Subcutaneous adipose tissue (tissue), 4 donors: ENCODE measurements around the gene KCNAB2. TPM values are rescaled to one million over a fixed set of nuclear protein-coding genes. Genes with fewer than 3 reads are reported as not detected.

ENCODE experiments used
- total RNA-seq, 4 donors: library from RNA; depleted of rRNA; stranded (reverse); fragments of >200 nt; gene quantifications; one replicate each; pipeline ENCODE4 v1.1.0, GENCODE V29; 2016
- TF ChIP-seq, protein P1 (sequence below): fragments of 450-650 bp; IDR thresholded peaks from one replicate; pipeline ENCODE4 v1.5.1; 2016; ENCODE audit warnings: low read depth, mild to moderate bottlenecking, control low read depth, antibody characterized with exemption, moderate library complexity

KCNAB2 gene
- total RNA-seq, 4 donors from 2014 or later, result 10.2 to 48.6 (median 18.2) TPM

DNA sequence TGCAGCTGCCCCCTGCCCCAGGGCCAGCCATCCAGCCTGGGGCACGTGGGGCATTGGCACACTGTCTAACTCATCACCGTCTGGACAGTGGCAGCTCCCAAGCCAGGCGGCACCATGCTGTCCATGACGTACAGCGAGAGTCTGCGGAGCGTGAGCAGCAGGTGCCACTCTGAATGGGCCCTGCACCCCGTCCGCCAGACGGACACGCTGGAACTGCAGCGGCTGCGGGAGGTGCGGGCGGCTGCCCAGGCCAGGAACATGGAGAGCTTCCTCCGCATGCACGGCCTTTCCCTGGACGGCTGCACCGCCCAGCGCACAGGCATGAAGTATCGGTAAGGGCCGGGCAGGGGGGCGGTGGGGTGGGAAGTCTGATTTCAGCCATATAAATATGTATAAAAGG is 5.7 kb downstream of the KCNAB2 start:
- TF ChIP-seq, protein P1, sequence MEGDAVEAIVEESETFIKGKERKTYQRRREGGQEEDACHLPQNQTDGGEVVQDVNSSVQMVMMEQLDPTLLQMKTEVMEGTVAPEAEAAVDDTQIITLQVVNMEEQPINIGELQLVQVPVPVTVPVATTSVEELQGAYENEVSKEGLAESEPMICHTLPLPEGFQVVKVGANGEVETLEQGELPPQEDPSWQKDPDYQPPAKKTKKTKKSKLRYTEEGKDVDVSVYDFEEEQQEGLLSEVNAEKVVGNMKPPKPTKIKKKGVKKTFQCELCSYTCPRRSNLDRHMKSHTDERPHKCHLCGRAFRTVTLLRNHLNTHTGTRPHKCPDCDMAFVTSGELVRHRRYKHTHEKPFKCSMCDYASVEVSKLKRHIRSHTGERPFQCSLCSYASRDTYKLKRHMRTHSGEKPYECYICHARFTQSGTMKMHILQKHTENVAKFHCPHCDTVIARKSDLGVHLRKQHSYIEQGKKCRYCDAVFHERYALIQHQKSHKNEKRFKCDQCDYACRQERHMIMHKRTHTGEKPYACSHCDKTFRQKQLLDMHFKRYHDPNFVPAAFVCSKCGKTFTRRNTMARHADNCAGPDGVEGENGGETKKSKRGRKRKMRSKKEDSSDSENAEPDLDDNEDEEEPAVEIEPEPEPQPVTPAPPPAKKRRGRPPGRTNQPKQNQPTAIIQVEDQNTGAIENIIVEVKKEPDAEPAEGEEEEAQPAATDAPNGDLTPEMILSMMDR, result no peak

DNA sequence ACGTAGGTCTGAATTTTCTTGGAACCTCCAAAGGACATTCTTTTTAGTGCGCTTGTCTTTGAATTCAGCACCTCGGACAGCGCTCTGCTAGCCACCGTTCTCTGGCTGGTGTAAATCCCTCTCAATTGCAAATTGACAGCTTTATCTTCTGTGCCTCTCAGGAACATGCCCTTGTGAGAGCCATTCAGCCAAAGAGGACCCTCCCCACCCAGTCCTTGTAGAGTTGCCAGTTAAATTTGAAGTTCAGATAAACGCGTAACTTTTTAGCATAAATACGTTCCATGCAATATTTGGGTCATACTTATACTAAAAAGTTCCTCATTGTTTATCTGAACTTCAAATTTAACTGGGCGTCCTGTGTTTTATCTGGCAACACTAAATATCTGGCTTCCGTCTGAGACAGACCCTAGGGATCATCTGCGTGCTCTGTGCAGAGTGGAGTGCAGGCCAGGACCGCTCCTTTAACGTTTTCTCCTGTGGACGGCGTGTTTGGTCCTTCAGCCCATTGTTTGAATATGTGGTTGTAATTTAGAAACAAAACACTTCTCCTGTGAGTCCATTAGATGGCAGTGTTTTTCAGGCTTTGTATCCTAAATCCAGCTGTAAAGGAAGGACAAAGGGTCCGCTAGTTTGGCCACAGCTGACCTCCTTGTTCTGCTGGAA is 7.0 kb downstream of the KCNAB2 start:
- TF ChIP-seq, protein P1, result no peak

DNA sequence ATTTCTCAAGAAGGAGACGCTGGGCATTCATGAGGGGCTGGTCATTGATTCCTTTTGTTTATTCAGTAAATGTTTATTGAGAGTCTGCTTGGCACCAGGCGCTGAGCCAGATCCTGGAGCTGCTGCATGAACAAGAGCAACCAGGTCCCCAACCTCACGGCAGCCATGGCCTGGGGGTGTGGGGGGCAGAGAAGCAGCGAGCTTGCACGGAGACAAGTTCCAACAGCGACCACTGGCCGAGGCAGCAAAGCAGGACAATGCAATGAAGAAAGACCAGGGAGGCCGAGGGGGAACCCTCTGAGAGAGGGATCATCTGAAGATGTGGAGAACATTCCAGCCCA is 7.5 kb downstream of the KCNAB2 start:
- TF ChIP-seq, protein P1, result no peak

DNA sequence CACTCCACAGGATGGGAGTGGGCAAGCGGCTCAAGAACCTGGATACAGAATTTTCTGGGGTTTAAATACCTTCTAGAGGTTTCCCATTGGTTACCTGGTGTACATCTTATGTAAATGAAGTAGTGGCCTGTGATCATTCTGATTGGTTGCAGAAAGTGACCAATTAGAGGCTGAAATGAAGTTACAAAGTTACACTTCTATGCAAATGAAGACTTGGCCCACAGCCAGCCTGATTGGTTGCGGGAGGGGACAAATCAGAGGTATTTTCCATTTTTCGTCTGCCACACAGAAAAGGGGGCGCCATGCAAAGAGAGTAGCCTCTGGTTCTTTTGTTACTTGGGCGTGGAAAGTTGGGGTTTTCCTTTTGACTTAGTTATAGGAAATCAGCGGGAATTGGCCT is 8.9 kb downstream of the KCNAB2 start:
- TF ChIP-seq, protein P1, result no peak

DNA sequence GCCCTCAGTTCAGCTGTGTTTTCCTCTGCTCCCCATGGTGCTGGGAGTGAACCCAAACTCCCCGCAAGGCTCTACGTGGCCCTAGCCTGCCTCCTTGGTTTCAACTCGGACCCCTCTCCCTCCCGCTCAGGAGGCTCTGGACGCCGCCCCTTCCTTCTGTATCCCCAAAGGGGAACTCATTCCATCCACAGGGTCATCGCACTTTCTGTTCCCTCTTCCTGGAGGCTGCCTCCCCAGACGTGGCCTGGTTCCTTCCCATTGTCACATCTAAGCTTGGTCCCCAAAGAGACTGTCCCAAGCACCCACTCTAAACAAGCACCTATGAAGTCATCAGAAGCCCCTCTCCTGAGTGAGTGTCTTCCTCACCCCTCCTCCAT is 10.9 kb downstream of the KCNAB2 start:
- TF ChIP-seq, protein P1, result no peak

DNA sequence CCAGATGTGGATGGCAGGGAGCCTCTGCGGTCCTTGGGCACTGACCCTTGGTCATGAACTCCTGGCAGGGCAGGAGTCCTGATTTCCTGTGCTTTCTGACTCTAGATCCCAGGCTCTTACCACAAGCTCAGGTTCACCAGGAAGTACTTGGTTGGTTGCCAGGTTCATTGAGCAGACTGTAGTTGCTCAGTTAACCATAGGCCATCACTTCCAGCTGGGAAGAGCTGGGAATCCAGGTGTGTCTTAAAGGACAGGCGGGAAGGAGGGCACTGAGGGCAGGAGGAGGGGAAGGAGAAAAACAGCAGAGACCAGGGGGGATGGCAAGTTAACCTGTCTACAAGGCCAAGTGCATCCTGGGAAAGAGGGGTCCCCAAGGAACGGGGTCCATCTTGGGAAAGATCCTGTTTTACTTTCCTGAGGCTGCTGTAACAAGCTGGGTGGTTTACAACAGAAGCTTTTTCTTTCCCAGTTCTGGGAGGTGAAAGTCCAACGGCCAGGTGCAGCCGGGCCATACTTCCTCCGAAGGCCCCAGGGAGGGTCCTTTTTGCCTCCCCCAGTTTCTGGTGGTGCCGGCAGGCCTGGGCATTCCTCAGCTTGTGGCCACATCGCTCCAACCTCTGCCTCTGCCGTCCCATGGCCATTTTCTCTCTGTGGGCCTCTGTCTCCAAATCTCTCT is 11.6 kb downstream of the KCNAB2 start:
- TF ChIP-seq, protein P1, result no peak

DNA sequence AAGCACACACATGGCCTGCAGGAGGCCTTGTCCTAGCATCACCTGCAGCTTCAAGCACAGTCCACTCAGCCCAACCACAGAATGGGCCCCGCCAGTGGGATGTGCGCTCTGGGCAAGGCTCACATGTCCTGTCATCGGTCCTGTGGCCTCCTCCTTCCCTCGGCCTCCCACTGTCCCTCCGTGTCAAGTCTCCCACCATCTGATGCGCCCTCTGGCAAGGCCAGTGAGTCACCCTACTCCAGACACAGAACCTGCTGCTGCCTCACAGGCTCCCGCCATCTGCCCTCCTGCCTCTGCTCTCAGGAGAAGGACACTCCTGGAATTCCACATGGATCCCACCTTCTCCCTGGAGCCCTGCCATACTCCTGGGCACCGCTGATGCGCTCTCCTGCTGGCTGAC is 14.2 kb downstream of the KCNAB2 start:
- TF ChIP-seq, protein P1, result no peak
